Inflammatory macrophage treated with lipopolysaccharide for 1 hour (primary cell): Measurements from ENCODE around the gene SLC7A8.

Experiments used
- DNase-seq, 2 donors: peaks; one replicate each; pipeline ENCODE4 v3.0.0-alpha.2; 2020 to 2022

The SLC7A8 gene

GRCh38 chr14:23093104-23093503 lies 90.4 kb downstream of the SLC7A8 start:
- DNase-seq, result no peak

GRCh38 chr14:23091294-23092225 lies 91.9 kb downstream of the SLC7A8 start:
- no peak for DNase-seq

- no peak for DNase-seq
These were observed 93.2 kb downstream of the SLC7A8 start for GRCh38 chr14:23090254-23090636.

GRCh38 chr14:23089498-23090253 lies 93.8 kb downstream of the SLC7A8 start:
- DNase-seq, result no peak

GRCh38 chr14:23086565-23086964 lies 96.9 kb downstream of the SLC7A8 start:
- no peak for DNase-seq

- peak; percentile 75 to 83 for DNase-seq
These were observed 98.0 kb downstream of the SLC7A8 start for GRCh38 chr14:23085458-23085857.

GRCh38 chr14:23080474-23080873 lies 103.0 kb downstream of the SLC7A8 start:
- no peak for DNase-seq

- no peak for DNase-seq
These were observed 103.7 kb downstream of the SLC7A8 start for GRCh38 chr14:23079716-23080115.

- DNase-seq, result peak; percentile 93 to 98
These were observed 104.8 kb downstream of the SLC7A8 start for GRCh38 chr14:23078692-23079116.

- DNase-seq, result no peak
These were observed 105.5 kb downstream of the SLC7A8 start for GRCh38 chr14:23077962-23078361.

- peak; percentile 19 to 76 for DNase-seq
These were observed 106.6 kb downstream of the SLC7A8 start for GRCh38 chr14:23076785-23077408.
